Mesothelial cell of epicardium (in vitro differentiated cells): ENCODE results near the gene SCPEP1. TPM values are rescaled to one million over a fixed set of nuclear protein-coding genes. Genes with fewer than 3 reads are reported as not detected.
A peak's percentile ranks its signal among the peaks of the same experiment; 100 is the strongest.

Source experiments
- DNase-seq, 2 experiments: peaks; one replicate each; pipeline ENCODE4 v3.0.0; 2021; ENCODE audit warnings: low spot score in 2 of 2; ENCODE audit not compliant: unreplicated experiment in 2 of 2
- H3K27ac Mint-ChIP-seq: 2 replicates; pipeline ENCODE4 v1.8.0; 2021; ENCODE audit warnings: mixed read lengths
- H3K27me3 Mint-ChIP-seq: 2 replicates; pipeline ENCODE4 v1.8.0; 2021; ENCODE audit warnings: low read depth, mixed read lengths
- H3K36me3 Mint-ChIP-seq: 2 replicates; pipeline ENCODE4 v1.8.0; 2021; ENCODE audit warnings: mixed read lengths
- H3K4me1 Mint-ChIP-seq: 2 replicates; pipeline ENCODE4 v1.8.0; 2021; ENCODE audit warnings: mixed read lengths
- H3K4me3 Mint-ChIP-seq: 2 replicates; pipeline ENCODE4 v1.8.0; 2021; ENCODE audit warnings: mild to moderate bottlenecking, moderate library complexity, mixed read lengths
- H3K9me3 Mint-ChIP-seq: 2 replicates; pipeline ENCODE4 v1.8.0; 2021; ENCODE audit warnings: mixed read lengths
- total RNA-seq: library from RNA; stranded (reverse); gene quantifications from 3 replicates; pipeline ENCODE4 v1.2.1, GENCODE V29; 2021
- TF ChIP-seq, protein P1 (sequence below): fragments of 200-600 bp; sonication (generic); IDR thresholded peaks from one replicate; pipeline ENCODE4 v1.5.0; 2021; ENCODE audit warnings: antibody characterized with exemption; ENCODE audit not compliant: unreplicated experiment

SCPEP1 gene, protein sequence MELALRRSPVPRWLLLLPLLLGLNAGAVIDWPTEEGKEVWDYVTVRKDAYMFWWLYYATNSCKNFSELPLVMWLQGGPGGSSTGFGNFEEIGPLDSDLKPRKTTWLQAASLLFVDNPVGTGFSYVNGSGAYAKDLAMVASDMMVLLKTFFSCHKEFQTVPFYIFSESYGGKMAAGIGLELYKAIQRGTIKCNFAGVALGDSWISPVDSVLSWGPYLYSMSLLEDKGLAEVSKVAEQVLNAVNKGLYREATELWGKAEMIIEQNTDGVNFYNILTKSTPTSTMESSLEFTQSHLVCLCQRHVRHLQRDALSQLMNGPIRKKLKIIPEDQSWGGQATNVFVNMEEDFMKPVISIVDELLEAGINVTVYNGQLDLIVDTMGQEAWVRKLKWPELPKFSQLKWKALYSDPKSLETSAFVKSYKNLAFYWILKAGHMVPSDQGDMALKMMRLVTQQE
- 45.6 to 49.1 TPM (median 48.2 TPM) in 3 replicates for total RNA-seq

DNA sequence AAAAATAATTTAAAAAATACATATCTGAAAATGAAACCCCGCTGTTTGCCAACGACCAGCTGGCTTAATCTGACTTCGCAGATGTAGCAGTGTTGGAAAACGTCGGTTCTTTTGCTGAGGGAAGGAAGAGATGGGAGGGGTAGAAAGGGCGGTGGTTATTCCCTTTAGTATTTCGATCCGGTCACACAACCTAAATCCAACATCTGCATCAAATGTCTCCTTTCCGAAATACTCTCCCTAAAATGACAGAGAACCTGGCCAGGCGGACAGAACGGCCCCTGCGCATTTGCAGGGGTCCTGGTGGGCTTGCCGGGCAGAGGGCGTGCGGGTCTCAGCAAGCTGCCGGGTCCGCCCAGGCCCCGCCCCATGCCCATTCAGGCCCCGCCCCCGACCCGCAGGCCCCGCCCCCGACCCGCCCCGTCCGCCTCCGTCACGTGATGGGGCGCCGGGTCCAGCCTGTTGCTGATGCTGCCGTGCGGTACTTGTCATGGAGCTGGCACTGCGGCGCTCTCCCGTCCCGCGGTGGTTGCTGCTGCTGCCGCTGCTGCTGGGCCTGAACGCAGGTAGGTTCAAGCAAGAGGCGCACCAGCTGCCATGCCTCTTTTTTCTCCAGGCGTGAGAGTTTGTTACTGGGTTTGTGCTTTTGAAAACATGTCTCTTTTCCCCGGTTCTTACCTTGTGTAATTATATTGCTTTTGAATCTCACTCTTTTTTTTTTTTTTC, at the start of gene SCPEP1:
Gene SCPEP1 (plus strand): TSS at position 459 of the 723 bp plus-strand sequence. CDS start 29 bp downstream, at position 488.
- peak; percentile 78 to 80 for DNase-seq
- Mint-ChIP-seq H3K27ac (peak within 1 kb of the TSS; percentile 90), H3K9me3 (no peaks in the 10 kb centered on the region), H3K36me3 (peaks cover 2% of the 10 kb centered on the region), H3K4me1 (peaks cover 33% of the 10 kb centered on the region), H3K27me3 (no peaks in the 10 kb centered on the region), H3K4me3 (peak within 1 kb of the TSS; percentile 84)
- TF ChIP-seq, protein P1, sequence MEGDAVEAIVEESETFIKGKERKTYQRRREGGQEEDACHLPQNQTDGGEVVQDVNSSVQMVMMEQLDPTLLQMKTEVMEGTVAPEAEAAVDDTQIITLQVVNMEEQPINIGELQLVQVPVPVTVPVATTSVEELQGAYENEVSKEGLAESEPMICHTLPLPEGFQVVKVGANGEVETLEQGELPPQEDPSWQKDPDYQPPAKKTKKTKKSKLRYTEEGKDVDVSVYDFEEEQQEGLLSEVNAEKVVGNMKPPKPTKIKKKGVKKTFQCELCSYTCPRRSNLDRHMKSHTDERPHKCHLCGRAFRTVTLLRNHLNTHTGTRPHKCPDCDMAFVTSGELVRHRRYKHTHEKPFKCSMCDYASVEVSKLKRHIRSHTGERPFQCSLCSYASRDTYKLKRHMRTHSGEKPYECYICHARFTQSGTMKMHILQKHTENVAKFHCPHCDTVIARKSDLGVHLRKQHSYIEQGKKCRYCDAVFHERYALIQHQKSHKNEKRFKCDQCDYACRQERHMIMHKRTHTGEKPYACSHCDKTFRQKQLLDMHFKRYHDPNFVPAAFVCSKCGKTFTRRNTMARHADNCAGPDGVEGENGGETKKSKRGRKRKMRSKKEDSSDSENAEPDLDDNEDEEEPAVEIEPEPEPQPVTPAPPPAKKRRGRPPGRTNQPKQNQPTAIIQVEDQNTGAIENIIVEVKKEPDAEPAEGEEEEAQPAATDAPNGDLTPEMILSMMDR = no peak

- TF ChIP-seq, protein P1 = no peak
- peaks cover 16% of the 10 kb centered on the region for H3K36me3 Mint-ChIP-seq
- H3K4me1 Mint-ChIP-seq = no peaks in the 10 kb centered on the region
- DNase-seq = no peak
- H3K4me3 Mint-ChIP-seq = no peak overlapping the region
- peaks cover 37% of the 10 kb centered on the region for H3K9me3 Mint-ChIP-seq
- H3K27me3 Mint-ChIP-seq = no peaks in the 10 kb centered on the region
- no peak overlapping the region for H3K27ac Mint-ChIP-seq
Measured at GRCh38 chr17:56928586-56928985, 49.3 kb upstream of the SCPEP1 start.

DNA sequence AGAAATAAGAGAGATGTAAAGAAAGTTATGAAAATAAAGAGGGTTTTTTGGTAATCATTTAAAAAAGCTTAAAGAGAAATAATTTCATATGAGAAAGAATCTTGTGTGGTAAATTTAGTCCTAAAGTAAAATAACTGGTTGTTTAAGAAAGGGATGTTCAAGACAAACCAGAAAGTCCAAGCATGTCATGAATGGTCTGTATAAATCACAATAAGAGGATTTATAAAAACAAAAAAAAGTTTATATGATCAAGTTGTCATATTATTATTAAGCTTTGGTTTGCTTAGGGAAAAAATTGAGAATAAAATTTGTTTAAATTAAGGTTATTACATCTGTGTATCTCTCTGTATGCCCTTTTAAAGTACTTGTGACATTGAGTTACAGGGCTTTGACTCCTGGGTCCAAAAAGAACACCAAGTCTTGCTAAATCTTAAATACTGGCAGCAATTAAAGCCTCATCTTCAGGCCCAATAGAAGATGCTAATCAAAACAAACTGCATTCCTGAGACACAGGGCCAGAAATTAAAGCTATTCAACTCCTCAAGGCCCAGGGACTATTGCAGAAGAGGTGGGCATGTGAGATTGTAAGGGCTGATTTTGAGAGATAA, 48.5 kb upstream of the SCPEP1 start:
- no peak overlapping the region for H3K4me3 Mint-ChIP-seq
- TF ChIP-seq, protein P1 = no peak

GRCh38 chr17:56930739-56931337, 47.1 kb upstream of the SCPEP1 start:
- H3K36me3 Mint-ChIP-seq = peaks cover 26% of the 10 kb centered on the region
- H3K4me1 Mint-ChIP-seq = no peaks in the 10 kb centered on the region
- DNase-seq = no peak

More for the DNA sequence above, 48.5 kb upstream of the SCPEP1 start:
- Mint-ChIP-seq H3K4me1 (no peaks in the 10 kb centered on the region), H3K27me3 (no peaks in the 10 kb centered on the region), H3K36me3 (peaks cover 24% of the 10 kb centered on the region), H3K9me3 (peaks cover 37% of the 10 kb centered on the region), H3K27ac (no peak overlapping the region)
- DNase-seq = no peak

More at GRCh38 chr17:56930739-56931337, 47.1 kb upstream of the SCPEP1 start:
- TF ChIP-seq, protein P1 = no peak
- Mint-ChIP-seq H3K4me3 (no peak overlapping the region), H3K27ac (no peak overlapping the region), H3K27me3 (no peaks in the 10 kb centered on the region), H3K9me3 (peaks cover 31% of the 10 kb centered on the region)
